Immature natural killer cell (primary cell): ENCODE data around the gene STX1A. TPM values are rescaled to one million over a fixed set of nuclear protein-coding genes. Genes with fewer than 3 reads are reported as not detected.
A peak's percentile ranks its signal among the peaks of the same experiment; 100 is the strongest.
"Not testable (repeated sequence)": the region's sequence is repeated elsewhere in the genome, so short reads cannot be mapped to it uniquely, and the experiment has no call there.

ENCODE experiments used
- DNase-seq, 3 donors: peaks; one replicate each; pipeline ENCODE4 v3.0.0; 2022; ENCODE audit warnings: mixed read lengths in 1 of 3
- H3K27ac Mint-ChIP-seq, 6 donors: one replicate each; pipeline ENCODE4 v1.8.0; 2020; ENCODE audit warnings: mixed read lengths in 6 of 6, mild to moderate bottlenecking in 5 of 6, inconsistent platforms in 4 of 6, moderate library complexity in 3 of 6
- H3K27me3 Mint-ChIP-seq, 3 donors: one replicate each; pipeline ENCODE4 v1.8.0; 2020 to 2021; ENCODE audit warnings: low read depth in 3 of 3, mild to moderate bottlenecking in 3 of 3, mixed read lengths in 3 of 3, moderate library complexity in 3 of 3, inconsistent platforms in 1 of 3
- H3K36me3 Mint-ChIP-seq, 3 donors: one replicate each; pipeline ENCODE4 v1.8.0; 2020; ENCODE audit warnings: mixed read lengths in 3 of 3, inconsistent platforms in 2 of 3, mild to moderate bottlenecking in 2 of 3
- H3K4me1 Mint-ChIP-seq, 2 donors: one replicate each; pipeline ENCODE4 v1.8.0; 2020; ENCODE audit warnings: inconsistent platforms in 2 of 2, mild to moderate bottlenecking in 2 of 2, mixed read lengths in 2 of 2, moderate library complexity in 1 of 2
- H3K4me3 Mint-ChIP-seq, 5 donors: one replicate each; pipeline ENCODE4 v1.8.0; 2020; ENCODE audit warnings: mild to moderate bottlenecking in 5 of 5, mixed read lengths in 5 of 5, inconsistent platforms in 3 of 5, moderate library complexity in 3 of 5
- H3K9me3 Mint-ChIP-seq, 6 donors: one replicate each; pipeline ENCODE4 v1.8.0; 2020; ENCODE audit warnings: mild to moderate bottlenecking in 6 of 6, mixed read lengths in 6 of 6, inconsistent platforms in 4 of 6, moderate library complexity in 3 of 6
- polyA plus RNA-seq, 3 donors: library from polyadenylated mRNA; unstranded; fragments of 300-500 nt; fragmentation: Illumina TruSeq; gene quantifications; one replicate each; pipeline ENCODE4 v1.2.3, GENCODE V29; 2021

STX1A gene
- polyA plus RNA-seq, 3 donors from 2014 or later = 2.1 to 5.3 (median 4.0) TPM

DNA sequence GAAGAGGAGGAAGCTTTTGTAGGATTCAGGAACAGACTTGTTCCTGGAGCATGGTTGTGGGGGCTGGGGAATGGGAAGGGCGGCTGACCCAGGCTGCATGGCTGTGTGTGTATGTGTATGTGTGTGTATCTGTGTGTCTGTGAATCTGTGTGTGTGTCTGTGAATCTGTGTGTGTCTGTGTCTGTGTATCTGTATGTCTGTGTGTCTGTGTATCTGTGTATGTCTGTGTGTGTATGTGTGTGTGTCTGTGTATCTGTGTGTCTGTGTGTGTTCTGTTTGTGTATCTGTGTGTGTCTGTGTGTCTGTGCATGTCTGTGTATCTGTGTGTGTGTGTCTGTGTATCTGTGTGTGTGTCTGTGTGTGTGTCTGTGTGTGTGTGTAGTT, 6.6 kb upstream of the STX1A start:
- no peaks in the 10 kb centered on the region for H3K9me3 Mint-ChIP-seq
- no peaks in the 10 kb centered on the region for H3K36me3 Mint-ChIP-seq
- no peaks in the 10 kb centered on the region for H3K4me1 Mint-ChIP-seq
- H3K4me3 Mint-ChIP-seq = no peak overlapping the region
- peaks cover 4 to 13% (median 6%) of the 10 kb centered on the region in 3 donors for H3K27me3 Mint-ChIP-seq
- no peak for DNase-seq
- no peak overlapping the region for H3K27ac Mint-ChIP-seq

GRCh38 chr7:73723813-73724212, 4.3 kb upstream of the STX1A start:
- Mint-ChIP-seq H3K4me3 (no peak overlapping the region), H3K27ac (no peak overlapping the region), H3K27me3 (peaks cover 6 to 13% (median 9%) of the 10 kb centered on the region in 3 donors), H3K4me1 (peaks cover 5% of the 10 kb centered on the region in 2 donors), H3K36me3 (no peaks in the 10 kb centered on the region), H3K9me3 (no peaks in the 10 kb centered on the region)
- no peak for DNase-seq

GRCh38 chr7:73722785-73723184, 3.3 kb upstream of the STX1A start:
- Mint-ChIP-seq H3K27me3 (peaks cover 7 to 13% (median 7%) of the 10 kb centered on the region in 3 donors), H3K4me3 (no peak overlapping the region), H3K9me3 (no peaks in the 10 kb centered on the region), H3K36me3 (no peaks in the 10 kb centered on the region), H3K4me1 (peaks cover 14% of the 10 kb centered on the region in 2 donors), H3K27ac (no peak overlapping the region)
- DNase-seq = no peak

DNA sequence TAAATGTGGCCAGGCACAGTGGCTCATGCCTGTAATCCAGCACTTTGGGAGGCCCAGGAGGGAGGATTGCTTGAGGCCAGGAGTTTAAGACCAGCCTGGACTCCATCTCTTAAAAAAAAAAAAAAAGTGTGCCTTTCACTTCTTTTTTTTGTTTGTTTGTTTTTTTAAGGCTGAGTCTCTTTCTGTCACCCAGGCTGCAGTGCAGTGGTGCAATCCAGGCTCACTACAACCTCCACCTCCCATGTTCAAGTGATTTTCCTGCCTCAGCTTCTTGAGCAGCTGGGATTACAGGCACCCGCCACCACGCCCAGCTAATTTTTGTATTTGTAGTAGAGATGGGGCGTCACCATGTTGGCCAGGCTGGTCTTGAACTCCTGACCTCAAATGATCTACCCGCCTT, 2.7 kb upstream of the STX1A start:
- H3K4me1 Mint-ChIP-seq = peaks cover 20% of the 10 kb centered on the region in 2 donors
- peak overlapping the region in 1 of 6 donors; percentile 34 for H3K27ac Mint-ChIP-seq
- not testable (repeated sequence) for H3K9me3 Mint-ChIP-seq, DNase-seq, H3K36me3 Mint-ChIP-seq, H3K4me3 Mint-ChIP-seq
- peaks cover 6 to 13% (median 7%) of the 10 kb centered on the region in 3 donors for H3K27me3 Mint-ChIP-seq

DNA sequence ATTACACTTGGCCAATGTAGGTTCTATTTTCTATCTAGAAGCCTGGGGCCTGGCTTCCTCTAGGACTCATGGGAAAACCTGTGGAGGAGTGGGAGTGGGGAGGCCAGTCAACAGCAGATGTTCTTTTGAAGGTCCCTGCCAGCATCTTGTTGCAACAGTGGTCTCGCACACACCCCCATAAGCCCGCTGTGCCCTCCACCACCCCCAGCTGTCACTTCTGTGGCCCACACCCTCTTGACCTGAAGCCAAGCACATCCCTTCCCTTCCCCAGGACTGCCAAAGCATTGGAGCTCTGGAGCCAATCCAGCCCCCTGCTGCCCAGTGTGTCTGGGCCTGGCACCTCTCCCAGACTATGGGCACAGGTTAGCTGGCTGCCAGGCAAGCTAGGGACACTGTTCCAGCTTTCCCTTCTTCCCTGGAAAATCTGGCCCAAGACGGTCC, 1.9 kb upstream of the STX1A start:
- peaks cover 0 to 3% (median 0%) of the 10 kb centered on the region in 3 donors for H3K36me3 Mint-ChIP-seq
- no peaks in the 10 kb centered on the region for H3K9me3 Mint-ChIP-seq
- DNase-seq = no peak
- H3K4me1 Mint-ChIP-seq = peaks cover 25 to 26% of the 10 kb centered on the region in 2 donors
- peak overlapping the region; percentile 27 to 68 (median 61) for H3K4me3 Mint-ChIP-seq
- H3K27ac Mint-ChIP-seq = peak overlapping the region in 1 of 6 donors; percentile 62
- H3K27me3 Mint-ChIP-seq = peaks cover 6 to 13% (median 7%) of the 10 kb centered on the region in 3 donors

- Mint-ChIP-seq H3K4me1 (peaks cover 26 to 28% of the 10 kb centered on the region in 2 donors), H3K27ac (peak overlapping the region in 4 of 6 donors; percentile 53 to 84 (median 62)), H3K27me3 (peaks cover 6 to 13% (median 7%) of the 10 kb centered on the region in 3 donors), H3K4me3 (peak overlapping the region; percentile 77 to 85 (median 81))
- not testable (repeated sequence) for H3K36me3 Mint-ChIP-seq, H3K9me3 Mint-ChIP-seq, DNase-seq
These were observed 974 bp upstream of the STX1A start for GRCh38 chr7:73720443-73720842.

GRCh38 chr7:73719806-73720169, 319 bp upstream of the STX1A start:
- H3K36me3 Mint-ChIP-seq = peaks cover 0 to 4% (median 0%) of the 10 kb centered on the region in 3 donors
- peaks cover 26 to 28% of the 10 kb centered on the region in 2 donors for H3K4me1 Mint-ChIP-seq
- peak overlapping the region in 2 of 6 donors; percentile 62 to 84 for H3K27ac Mint-ChIP-seq
- H3K9me3 Mint-ChIP-seq = no peaks in the 10 kb centered on the region
- H3K4me3 Mint-ChIP-seq = peak overlapping the region; percentile 77 to 85 (median 81)
- peaks cover 6 to 12% (median 7%) of the 10 kb centered on the region in 3 donors for H3K27me3 Mint-ChIP-seq
- DNase-seq = no peak

DNA sequence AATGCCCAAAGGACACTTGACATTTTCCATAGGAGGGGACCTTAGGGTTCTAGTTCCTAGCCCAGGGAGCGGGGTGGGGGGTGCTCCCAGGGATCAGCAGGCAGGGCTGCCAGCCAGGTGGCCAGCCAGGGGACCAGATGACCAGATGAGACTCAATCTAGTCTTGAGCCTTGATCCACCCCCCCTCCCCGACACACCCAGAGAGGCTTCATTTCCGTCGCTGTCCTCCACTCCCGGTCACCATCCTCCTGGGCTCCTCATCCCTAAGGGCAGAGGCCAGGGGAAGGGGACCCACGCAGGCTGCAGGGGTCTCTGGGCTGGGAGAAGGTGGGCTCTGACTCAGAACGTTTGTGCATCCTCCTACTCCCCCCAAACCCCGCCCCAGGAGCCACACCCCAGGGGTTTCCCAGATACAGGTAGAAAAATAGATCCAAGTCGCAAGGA, 1.0 kb downstream of the STX1A start:
- peaks cover 0 to 4% (median 0%) of the 10 kb centered on the region in 3 donors for H3K36me3 Mint-ChIP-seq
- peaks cover 26 to 28% of the 10 kb centered on the region in 2 donors for H3K4me1 Mint-ChIP-seq
- H3K4me3 Mint-ChIP-seq = peak overlapping the region; percentile 88 to 93 (median 90)
- peaks cover 6 to 11% (median 7%) of the 10 kb centered on the region in 3 donors for H3K27me3 Mint-ChIP-seq
- DNase-seq = no peak
- peak overlapping the region in 3 of 6 donors; percentile 86 to 88 (median 88) for H3K27ac Mint-ChIP-seq
- no peaks in the 10 kb centered on the region for H3K9me3 Mint-ChIP-seq

- Mint-ChIP-seq H3K4me1 (peaks cover 26 to 29% of the 10 kb centered on the region in 2 donors), H3K4me3 (peak overlapping the region; percentile 88 to 93 (median 90)), H3K27me3 (peaks cover 6 to 11% (median 7%) of the 10 kb centered on the region in 3 donors), H3K27ac (peak overlapping the region; percentile 58 to 89 (median 87)), H3K36me3 (peaks cover 0 to 4% (median 0%) of the 10 kb centered on the region in 3 donors), H3K9me3 (no peaks in the 10 kb centered on the region)
- DNase-seq = peak; percentile 76 to 80 (median 79)
These were observed 1.5 kb downstream of the STX1A start for GRCh38 chr7:73717991-73718405.

DNA sequence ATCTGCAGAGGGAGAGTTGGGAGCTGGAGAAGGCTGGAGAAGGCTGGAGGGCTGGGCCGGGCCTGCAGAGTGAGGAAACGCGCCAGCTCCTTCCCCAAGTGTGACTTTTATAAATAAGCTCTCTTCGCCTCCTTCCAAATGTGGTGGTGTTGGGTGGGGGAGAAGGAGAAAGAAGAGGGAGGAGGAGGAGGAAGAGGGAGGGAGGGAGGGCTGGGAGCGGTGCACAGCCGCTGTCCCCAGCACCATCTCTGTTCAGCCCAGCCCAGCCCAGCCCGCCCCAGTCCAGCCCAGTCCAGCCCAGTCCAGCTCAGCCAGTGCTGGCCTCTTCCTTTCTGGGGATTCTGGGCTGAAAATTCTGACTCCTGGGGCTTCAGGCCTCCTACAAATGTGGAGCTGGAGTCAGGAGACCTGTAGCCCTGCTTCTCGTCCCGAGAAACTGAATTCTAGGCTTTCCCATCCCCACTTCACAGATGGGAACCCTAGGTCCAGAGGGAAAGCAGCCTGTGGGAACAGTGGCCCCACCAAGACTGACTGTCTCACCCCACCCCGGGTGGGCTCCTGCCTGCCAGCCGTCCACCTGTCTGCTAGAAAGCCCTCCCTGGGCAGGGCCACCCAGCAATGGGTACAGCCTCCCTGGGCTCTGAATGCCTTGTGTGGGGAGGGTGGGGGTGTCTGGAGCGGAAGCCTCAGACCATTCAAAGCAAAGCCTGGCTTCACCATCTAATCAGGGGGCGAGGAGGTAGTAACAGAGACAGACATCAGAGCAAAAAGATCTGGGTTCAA, 2.3 kb downstream of the STX1A start:
- H3K4me1 Mint-ChIP-seq = peaks cover 28 to 34% of the 10 kb centered on the region in 2 donors
- peaks cover 0 to 4% (median 0%) of the 10 kb centered on the region in 3 donors for H3K36me3 Mint-ChIP-seq
- DNase-seq = no peak
- peaks cover 6 to 9% (median 7%) of the 10 kb centered on the region in 3 donors for H3K27me3 Mint-ChIP-seq
- H3K27ac Mint-ChIP-seq = peak overlapping the region; percentile 58 to 89 (median 87)
- H3K9me3 Mint-ChIP-seq = no peaks in the 10 kb centered on the region
- peak overlapping the region; percentile 88 to 93 (median 90) for H3K4me3 Mint-ChIP-seq

DNA sequence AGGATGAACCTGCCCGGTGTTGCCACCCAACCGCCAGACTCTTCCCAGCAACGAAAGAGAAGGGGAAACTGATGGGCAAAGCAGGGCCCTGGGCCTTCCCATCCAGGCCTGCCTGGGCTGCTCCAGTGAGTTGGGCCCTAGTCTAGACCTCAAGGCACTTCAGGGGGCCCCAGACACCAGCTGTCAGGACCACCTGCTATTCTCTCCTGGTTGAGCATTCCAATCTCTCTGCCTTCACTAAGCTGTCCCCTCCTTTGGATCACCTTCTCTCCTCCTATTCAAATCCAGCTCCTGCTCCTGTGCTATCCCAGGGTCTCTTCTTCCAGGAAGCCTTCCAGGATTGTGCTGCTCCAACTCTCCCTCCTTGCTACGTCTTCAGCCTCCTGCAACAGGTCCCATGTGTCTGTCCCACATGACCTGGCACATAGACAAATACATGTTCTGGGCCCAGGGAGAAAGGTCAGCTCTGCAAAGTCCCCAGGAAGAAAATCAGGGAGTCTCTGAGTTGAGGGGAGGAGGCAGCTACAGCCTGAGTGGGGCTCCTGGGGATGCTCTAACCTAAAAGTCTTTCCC, 3.1 kb downstream of the STX1A start:
- no peak for DNase-seq
- Mint-ChIP-seq H3K4me1 (peaks cover 28 to 34% of the 10 kb centered on the region in 2 donors), H3K9me3 (no peaks in the 10 kb centered on the region), H3K27me3 (peaks cover 6 to 7% (median 7%) of the 10 kb centered on the region in 3 donors), H3K4me3 (peak overlapping the region in 1 of 5 donors; percentile 9), H3K27ac (peak overlapping the region in 1 of 6 donors; percentile 12), H3K36me3 (peaks cover 0 to 4% (median 0%) of the 10 kb centered on the region in 3 donors)

DNA sequence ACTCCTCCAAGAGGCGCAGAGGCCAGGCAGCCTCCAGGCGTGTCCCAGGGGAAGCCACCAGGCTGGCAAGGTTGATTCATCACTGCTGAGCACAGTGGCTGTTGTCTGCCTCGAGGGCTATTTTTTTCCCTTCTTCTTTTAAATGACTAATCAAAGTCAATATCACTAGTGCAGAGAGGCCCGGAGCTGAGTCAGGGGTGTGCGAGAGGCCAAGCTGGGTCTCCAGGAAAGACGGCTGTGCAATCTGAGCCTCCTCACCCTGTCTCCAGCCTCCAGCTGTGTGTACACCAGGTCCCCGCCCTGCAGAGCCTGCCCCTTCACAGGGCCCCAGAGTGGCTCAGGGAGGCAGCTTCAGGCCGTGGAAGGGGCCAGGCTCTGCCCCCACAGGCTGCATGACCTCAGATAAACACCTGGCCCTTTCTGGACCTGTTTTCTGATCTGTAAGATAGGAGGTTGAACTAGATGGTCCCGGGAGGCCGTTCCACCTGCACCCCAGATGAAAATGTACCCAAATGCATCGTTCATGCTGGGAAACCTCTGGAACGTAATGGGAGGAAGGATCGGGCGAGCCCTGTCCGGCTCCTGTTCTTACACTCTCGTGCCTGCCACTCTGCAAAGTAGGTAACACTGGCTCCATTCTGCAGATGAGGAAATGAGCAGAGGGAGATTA, 3.7 kb downstream of the STX1A start:
- no peaks in the 10 kb centered on the region for H3K9me3 Mint-ChIP-seq
- no peak overlapping the region for H3K27ac Mint-ChIP-seq
- peaks cover 28 to 34% of the 10 kb centered on the region in 2 donors for H3K4me1 Mint-ChIP-seq
- H3K27me3 Mint-ChIP-seq = peaks cover 5 to 7% (median 5%) of the 10 kb centered on the region in 3 donors
- peaks cover 0 to 4% (median 0%) of the 10 kb centered on the region in 3 donors for H3K36me3 Mint-ChIP-seq
- no peak for DNase-seq
- no peak overlapping the region for H3K4me3 Mint-ChIP-seq

DNA sequence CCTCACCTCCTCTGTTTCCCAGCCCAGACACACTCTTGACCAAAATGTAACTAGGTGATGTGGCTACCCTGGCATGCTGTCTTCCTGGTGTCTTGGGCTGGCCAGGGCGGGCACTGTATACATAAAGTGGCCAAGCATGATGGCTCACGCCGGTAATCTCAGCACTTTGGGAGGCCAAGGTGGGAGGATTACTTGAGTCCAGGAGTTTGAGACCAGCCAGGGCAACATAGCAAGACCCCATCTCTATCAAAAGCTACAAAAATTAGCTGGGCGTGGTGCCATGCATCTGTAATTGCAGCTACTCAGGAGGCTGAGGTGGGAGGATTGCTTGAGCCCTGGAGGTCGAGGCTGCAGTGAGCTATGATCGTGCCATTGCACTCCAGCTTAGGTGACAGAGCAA, 6.2 kb downstream of the STX1A start:
- peaks cover 20 to 26% of the 10 kb centered on the region in 2 donors for H3K4me1 Mint-ChIP-seq
- not testable (repeated sequence) for H3K27me3 Mint-ChIP-seq, H3K27ac Mint-ChIP-seq, H3K9me3 Mint-ChIP-seq, DNase-seq, H3K4me3 Mint-ChIP-seq, H3K36me3 Mint-ChIP-seq
